Esophagus muscularis mucosa (tissue), 4 donors: ENCODE measurements around the gene RAB3GAP2.

Source experiments
- EP300 ChIP-seq: sonication (generic); formaldehyde crosslinking; IDR thresholded peaks from one replicate; pipeline ENCODE4 v1.6.1; 2017; ENCODE audit warnings: antibody characterized with exemption
- POLR2A ChIP-seq: fragments of 450-650 bp; IDR thresholded peaks from one replicate; pipeline ENCODE4 v1.6.1; 2017; ENCODE audit warnings: antibody characterized with exemption, moderate library complexity, mild to moderate bottlenecking, low read depth
- TF ChIP-seq, protein P1 (sequence below), 3 experiments: fragments of 200-600 bp in 2 of 3; fragments of 450-650 bp in 1 of 3; sonication (generic) in 2 of 3; IDR thresholded peaks; one replicate each; pipeline ENCODE4 v1.5.1; 2017 to 2019; ENCODE audit warnings: antibody characterized with exemption in 3 of 3, mild to moderate bottlenecking in 2 of 3, moderate library complexity in 1 of 3

- TF ChIP-seq, protein P1, sequence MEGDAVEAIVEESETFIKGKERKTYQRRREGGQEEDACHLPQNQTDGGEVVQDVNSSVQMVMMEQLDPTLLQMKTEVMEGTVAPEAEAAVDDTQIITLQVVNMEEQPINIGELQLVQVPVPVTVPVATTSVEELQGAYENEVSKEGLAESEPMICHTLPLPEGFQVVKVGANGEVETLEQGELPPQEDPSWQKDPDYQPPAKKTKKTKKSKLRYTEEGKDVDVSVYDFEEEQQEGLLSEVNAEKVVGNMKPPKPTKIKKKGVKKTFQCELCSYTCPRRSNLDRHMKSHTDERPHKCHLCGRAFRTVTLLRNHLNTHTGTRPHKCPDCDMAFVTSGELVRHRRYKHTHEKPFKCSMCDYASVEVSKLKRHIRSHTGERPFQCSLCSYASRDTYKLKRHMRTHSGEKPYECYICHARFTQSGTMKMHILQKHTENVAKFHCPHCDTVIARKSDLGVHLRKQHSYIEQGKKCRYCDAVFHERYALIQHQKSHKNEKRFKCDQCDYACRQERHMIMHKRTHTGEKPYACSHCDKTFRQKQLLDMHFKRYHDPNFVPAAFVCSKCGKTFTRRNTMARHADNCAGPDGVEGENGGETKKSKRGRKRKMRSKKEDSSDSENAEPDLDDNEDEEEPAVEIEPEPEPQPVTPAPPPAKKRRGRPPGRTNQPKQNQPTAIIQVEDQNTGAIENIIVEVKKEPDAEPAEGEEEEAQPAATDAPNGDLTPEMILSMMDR (IDR thresholded peaks at IDR 0.05), result no peak
- TF ChIP-seq POLR2A (no peak), EP300 (no peak)
Observed at GRCh38 chr1:220184506-220184905, 87.7 kb downstream of the RAB3GAP2 start.
